ENCODE measurements around the gene RAB25. TPM values are rescaled to one million over a fixed set of nuclear protein-coding genes. Genes with fewer than 3 reads are reported as not detected.
A peak's percentile ranks its signal among the peaks of the same experiment; 100 is the strongest.

RAB25 gene
- total RNA-seq, 1 donor from 2014 or later, result not detected

DNA sequence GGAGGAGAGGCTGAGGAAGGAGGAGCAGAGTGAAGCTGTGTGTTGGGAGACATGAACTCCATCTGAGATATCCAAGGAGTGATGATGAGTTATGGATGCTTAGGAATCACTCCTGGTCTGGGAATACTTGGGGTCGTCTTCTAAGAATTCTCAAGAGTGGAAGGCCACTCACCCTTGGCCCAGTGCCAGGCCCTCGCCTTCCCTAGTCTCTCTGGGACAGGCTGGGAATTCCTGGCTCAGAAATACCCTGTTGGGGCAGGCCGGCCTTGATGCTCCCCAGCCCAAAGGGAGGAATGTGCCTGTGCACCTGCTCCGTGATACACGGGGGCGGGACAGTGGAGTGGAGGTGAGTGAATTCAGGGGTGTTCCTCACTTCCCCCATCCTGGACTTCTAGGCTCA, 40.9 kb downstream of the RAB25 start:
- H3K4me3 ChIP-seq, result no peak overlapping the region
- H3K27me3 ChIP-seq (ENCODE audit: low read depth), result no peaks in the 10 kb centered on the region
- H3K4me1 ChIP-seq, result peaks cover 76% of the 10 kb centered on the region
- TF ChIP-seq, protein P1, sequence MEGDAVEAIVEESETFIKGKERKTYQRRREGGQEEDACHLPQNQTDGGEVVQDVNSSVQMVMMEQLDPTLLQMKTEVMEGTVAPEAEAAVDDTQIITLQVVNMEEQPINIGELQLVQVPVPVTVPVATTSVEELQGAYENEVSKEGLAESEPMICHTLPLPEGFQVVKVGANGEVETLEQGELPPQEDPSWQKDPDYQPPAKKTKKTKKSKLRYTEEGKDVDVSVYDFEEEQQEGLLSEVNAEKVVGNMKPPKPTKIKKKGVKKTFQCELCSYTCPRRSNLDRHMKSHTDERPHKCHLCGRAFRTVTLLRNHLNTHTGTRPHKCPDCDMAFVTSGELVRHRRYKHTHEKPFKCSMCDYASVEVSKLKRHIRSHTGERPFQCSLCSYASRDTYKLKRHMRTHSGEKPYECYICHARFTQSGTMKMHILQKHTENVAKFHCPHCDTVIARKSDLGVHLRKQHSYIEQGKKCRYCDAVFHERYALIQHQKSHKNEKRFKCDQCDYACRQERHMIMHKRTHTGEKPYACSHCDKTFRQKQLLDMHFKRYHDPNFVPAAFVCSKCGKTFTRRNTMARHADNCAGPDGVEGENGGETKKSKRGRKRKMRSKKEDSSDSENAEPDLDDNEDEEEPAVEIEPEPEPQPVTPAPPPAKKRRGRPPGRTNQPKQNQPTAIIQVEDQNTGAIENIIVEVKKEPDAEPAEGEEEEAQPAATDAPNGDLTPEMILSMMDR (IDR thresholded peaks at IDR 0.05; ENCODE audit: borderline replicate concordance), result no peak
- H3K36me3 ChIP-seq, result no peaks in the 10 kb centered on the region
- intact Hi-C loops (cut with micrococcal nuclease), result no loop called here
- DNase-seq, result peak; percentile 49
- no peaks in the 10 kb centered on the region for H3K9me3 ChIP-seq (replicated peaks)
- H3K27ac ChIP-seq (replicated peaks), result peak overlapping the region; percentile 98

DNA sequence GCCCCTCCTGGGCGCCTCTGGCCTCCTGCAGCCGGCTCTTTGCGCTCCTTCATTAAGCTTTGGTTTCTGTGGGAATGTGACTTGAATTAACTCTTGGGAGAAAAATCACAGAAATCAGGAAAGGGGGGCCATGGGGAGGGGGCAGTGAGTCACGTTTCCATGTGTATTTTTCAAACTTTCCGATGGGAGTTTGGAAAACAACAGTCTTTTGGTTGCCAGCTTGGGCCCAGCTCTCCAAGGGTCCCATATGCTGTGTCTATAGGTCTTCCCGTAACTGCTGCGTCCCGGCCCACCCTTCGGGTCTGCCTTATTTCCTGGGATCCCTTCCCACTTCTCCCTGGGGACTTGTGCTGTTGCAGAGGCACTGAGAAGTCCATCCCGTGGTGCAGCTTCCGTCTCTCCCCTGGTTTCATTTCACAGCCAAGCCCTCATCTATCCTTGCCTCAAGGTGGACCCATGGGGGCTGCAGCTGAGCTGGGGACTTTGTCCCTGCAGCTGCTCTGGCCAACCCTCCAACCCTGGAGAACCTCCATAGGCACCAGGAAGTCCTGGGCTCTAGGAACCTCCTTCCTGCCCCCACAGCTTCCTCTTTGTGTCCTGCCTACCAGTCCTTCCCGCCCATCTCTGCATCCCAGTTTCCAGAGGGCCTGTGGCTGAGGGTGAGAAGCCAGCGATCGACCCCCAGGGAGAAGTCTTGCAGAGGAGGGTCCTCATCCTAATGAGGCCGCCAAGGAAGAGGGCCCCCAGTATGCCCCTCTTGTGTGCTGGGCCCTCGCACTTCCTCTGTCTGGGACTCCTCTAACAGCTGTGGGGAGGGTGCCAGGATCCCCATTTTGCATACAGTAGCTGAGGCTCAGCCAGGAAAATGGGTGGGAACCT, 41.9 kb downstream of the RAB25 start:
- Histone ChIP-seq H3K9me3 (replicated peaks) (no peaks in the 10 kb centered on the region), H3K36me3 (no peaks in the 10 kb centered on the region), H3K27me3 (ENCODE audit: low read depth) (no peaks in the 10 kb centered on the region), H3K27ac (replicated peaks) (peak overlapping the region; percentile 98), H3K4me1 (peaks cover 78% of the 10 kb centered on the region), H3K4me3 (peak overlapping the region; percentile 28)
- intact Hi-C loops (cut with micrococcal nuclease), result no loop called here
- TF ChIP-seq, protein P1 (IDR thresholded peaks at IDR 0.05; ENCODE audit: borderline replicate concordance), result no peak
- no peak for DNase-seq

DNA sequence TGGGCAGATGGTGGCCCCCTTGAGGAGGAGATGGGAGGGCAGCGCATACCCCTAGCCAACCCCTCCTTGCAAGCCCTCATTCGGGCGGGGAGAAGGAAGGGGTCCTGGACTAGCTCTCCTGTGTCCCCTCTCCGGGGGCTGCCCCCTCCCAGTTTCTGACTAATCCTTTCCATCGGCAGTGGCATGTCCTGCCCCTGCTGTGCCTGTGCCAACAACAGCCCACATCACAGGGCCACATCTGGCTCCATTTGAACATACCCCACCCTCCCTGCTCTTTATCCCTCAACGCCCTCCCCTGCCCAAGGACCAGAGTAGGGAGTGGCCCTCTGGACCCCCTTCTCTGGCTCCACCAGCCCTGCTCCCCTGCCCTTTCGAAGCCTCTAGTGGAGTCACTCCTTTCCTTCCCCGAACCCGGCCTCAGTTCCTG, 42.6 kb downstream of the RAB25 start:
- Histone ChIP-seq H3K4me1 (peaks cover 84% of the 10 kb centered on the region), H3K27me3 (ENCODE audit: low read depth) (no peaks in the 10 kb centered on the region), H3K9me3 (replicated peaks) (no peaks in the 10 kb centered on the region), H3K4me3 (peak overlapping the region; percentile 28), H3K36me3 (no peaks in the 10 kb centered on the region), H3K27ac (replicated peaks) (peak overlapping the region; percentile 98)
- intact Hi-C loops (cut with micrococcal nuclease), result no loop called here
- no peak for DNase-seq
- TF ChIP-seq, protein P1 (IDR thresholded peaks at IDR 0.05; ENCODE audit: borderline replicate concordance), result no peak

DNA sequence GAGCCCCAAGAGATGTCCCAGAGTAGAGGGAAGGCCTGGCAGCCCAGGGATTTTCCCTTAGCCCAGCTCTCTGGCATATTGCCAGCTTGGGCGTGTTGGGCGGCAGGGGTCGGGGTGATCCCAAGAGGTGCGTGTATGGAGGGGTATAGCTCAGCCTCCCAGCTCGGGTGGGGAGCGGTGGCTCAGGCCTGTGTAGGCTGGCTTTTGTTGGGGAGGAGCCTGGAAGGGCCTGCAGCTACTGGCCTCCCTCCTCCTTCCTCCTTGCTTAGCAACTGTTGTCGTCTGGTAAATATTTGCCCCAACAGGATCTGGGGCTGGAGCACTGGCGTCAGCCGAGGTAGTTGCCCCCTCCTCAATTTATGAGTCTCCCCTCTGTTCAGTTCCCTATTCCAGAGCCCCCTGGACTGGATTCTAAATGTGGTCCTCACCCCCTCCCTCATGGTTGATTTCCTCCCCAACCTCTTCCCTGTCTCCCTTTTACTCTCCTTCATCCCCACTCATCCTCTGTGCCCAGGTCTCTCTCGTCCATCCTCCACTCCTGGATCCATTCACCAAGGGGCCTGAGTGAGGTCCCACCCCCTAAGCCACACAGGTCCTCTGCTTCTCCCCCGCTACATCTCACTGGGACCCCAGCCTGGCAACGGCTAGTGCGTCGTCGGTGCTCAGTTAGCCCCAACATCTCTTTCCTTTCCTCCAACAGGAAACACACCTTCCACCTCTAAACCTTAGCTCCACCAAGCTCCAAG, 43.3 kb downstream of the RAB25 start:
- peaks cover 86% of the 10 kb centered on the region for H3K4me1 ChIP-seq
- H3K4me3 ChIP-seq, result peak overlapping the region; percentile 28
- TF ChIP-seq, protein P1 (IDR thresholded peaks at IDR 0.05; ENCODE audit: borderline replicate concordance), result no peak
- DNase-seq, result peak; percentile 69
- H3K27ac ChIP-seq (replicated peaks), result peak overlapping the region; percentile 98
- H3K9me3 ChIP-seq (replicated peaks), result no peaks in the 10 kb centered on the region
- intact Hi-C loops (cut with micrococcal nuclease), result no loop called here
- no peaks in the 10 kb centered on the region for H3K36me3 ChIP-seq
- H3K27me3 ChIP-seq (ENCODE audit: low read depth), result no peaks in the 10 kb centered on the region

DNA sequence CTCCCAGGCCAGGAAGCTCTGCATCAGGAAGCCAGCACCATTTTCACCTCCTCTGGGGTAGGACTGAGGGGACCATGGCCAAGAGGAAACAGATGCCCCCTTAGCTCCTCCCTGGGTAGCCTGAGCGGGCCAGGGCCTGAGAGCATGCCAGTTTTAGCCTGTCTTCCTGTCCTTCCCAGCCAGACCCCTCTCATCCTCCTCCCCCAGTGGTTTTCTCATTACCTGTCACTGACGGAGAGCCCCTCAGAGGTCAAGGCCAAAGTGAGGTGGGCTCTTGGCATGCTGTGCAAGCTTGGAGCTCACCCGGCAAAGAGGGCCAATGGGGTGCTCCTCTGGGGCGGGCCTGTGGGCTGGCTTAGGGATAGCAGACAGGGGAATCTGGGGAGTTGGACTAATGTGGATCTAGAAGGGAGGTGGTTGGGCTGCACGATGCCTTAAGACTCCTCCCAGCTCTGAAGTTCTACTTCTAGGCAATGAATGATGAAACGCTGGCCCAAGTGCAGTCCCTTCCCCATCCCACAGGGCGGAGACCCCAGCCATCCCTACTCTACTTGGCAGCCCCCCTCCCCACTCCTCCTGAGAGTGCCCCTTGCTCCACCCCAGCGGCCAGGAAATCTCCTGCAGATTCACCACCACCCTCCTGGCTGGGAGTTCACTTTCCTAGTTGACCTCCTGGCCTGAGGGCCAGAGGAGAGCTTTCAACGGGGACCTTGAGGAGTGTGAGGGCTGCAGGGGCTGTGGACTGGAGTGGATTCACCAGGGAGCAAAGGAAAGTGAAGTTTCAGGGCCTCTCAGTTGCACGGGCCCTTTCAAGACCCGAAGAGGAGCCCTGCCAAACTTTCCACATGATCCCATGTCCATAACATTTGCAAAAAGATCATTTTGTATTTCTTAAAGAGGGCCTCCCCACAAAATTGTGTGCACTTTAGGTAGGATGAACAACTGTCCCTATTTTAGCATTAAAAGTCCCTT, 44.2 kb downstream of the RAB25 start:
- intact Hi-C loops (cut with micrococcal nuclease), result no loop called here

More for the DNA sequence above, 44.2 kb downstream of the RAB25 start:
- no peak for DNase-seq
- peak overlapping the region; percentile 64 for H3K4me3 ChIP-seq
- H3K27me3 ChIP-seq (ENCODE audit: low read depth), result no peaks in the 10 kb centered on the region
- peaks cover 86% of the 10 kb centered on the region for H3K4me1 ChIP-seq
- TF ChIP-seq, protein P1 (IDR thresholded peaks at IDR 0.05; ENCODE audit: borderline replicate concordance), result no peak
- peak overlapping the region; percentile 98 for H3K27ac ChIP-seq (replicated peaks)
- H3K9me3 ChIP-seq (replicated peaks), result no peaks in the 10 kb centered on the region
- no peaks in the 10 kb centered on the region for H3K36me3 ChIP-seq
